ENCODE measurements around the gene PDE11A. TPM values are rescaled to one million over a fixed set of nuclear protein-coding genes. Genes with fewer than 3 reads are reported as not detected.
A peak's percentile ranks its signal among the peaks of the same experiment; 100 is the strongest.

The PDE11A gene
- total RNA-seq, 1 donor from 2014 or later, result 2.4 TPM

DNA sequence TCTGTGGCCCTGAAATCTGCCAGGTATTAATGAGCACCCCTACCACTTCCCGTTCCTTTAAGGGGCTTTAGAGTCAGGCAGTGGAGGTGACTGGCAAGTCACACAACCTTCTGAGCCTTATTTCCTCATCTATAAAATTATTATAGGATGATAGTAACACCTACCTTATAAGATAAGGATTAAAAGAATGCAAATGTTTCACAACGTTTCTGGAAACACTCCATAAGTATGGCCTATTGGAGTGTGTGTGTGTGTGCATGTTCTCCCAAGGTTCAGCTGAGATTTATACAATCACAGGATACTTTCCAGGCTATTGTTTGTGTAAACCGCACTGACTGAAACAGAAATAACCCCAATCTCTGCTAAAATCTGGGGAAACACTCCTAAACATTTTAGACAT lies 176.0 kb downstream of the PDE11A start:
- intact Hi-C loops (cut with DNase I), result no loop called here
- no peak for DNase-seq (ENCODE audit: low spot score)
- ATAC-seq, result no peak

- ATAC-seq, result no peak
- DNase-seq (ENCODE audit: low spot score), result no peak
- intact Hi-C loops (cut with DNase I), result no loop called here
Measured at GRCh38 chr2:177894546-177894945, 178.0 kb downstream of the PDE11A start.

GRCh38 chr2:177893880-177894279 lies 178.7 kb downstream of the PDE11A start:
- no peak for ATAC-seq
- no peak for DNase-seq (ENCODE audit: low spot score)
- intact Hi-C loops (cut with DNase I), result no loop called here

DNA sequence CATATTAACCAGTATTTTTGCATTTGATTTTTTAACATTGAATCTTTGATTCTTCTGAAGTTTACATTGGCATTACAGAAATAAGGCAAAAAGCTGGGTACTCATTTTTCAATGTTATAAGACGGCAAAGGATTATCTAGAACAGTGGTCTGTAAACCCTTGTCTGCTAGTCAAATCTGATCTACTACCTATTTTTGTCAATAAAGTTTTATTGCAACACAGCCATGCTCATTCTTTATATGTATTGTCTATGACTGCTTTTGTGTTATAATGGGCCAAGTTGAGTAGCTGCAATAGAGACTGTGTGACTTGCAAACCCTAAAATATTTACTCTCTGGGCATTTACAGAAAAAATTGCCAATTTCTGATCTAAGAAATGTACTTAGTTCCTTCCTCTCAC lies 181.0 kb downstream of the PDE11A start:
- DNase-seq (ENCODE audit: low spot score) (no peak), ATAC-seq (no peak)
- intact Hi-C loops (cut with DNase I), result no loop called here

DNA sequence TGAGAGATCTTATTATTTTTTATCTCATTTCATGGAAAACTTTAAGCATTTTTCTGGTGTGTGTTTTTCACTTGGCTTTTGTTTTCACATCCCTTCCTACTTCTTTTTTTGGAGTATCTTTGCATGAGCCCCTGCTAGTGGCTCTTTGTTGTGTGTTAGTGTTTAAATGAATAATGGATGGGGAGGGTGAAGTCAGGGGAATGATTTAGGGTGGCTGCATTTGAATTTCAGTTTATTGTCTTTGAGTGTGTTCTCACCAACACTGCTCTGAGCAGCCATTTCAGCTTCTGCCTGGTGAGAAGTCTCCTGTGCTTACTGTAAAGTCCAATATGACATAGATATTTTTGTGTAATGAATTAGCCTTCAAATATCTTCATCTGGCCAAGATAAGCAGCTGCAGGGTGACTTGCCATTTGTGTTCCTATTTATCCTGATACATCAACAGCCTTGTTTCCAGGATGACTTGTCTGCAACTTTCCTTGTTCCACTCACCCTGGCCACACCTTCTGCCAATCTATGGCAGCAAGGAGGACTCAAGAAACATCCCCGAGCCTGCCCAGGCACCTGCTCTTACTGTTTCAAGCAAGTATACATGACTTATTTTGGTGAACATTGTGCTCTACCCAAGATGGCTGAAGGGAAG lies 182.6 kb downstream of the PDE11A start:
- intact Hi-C loops (cut with DNase I), result no loop called here
- no peak for ATAC-seq
- DNase-seq (ENCODE audit: low spot score), result no peak

- ATAC-seq (no peak), DNase-seq (ENCODE audit: low spot score) (no peak)
- intact Hi-C loops (cut with DNase I), result no loop called here
Measured at GRCh38 chr2:177888581-177888980, 184.0 kb downstream of the PDE11A start.

GRCh38 chr2:177887722-177888121 lies 184.9 kb downstream of the PDE11A start:
- ATAC-seq, result no peak
- DNase-seq (ENCODE audit: low spot score), result no peak
- intact Hi-C loops (cut with DNase I), result no loop called here

DNA sequence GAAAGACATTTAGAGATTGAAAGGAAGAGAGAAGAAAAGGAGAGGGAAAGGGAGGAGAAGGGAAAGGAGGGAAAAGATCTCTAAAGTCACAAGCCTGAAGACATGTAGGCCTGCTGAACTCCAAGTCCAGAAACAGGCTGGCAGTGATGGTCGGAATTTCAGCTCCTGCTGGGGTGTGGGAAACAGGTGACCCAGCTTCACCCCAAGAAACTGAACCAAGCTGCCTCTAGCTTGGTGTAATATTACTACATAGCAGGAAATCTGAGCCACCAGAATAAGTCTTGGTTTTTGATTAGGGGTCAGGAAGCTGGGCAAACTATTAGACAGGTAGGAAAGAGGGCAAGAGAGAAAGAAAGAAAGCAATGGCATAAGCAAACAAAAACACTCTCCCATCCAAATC lies 185.8 kb downstream of the PDE11A start:
- DNase-seq (ENCODE audit: low spot score) (no peak), ATAC-seq (no peak)
- intact Hi-C loops (cut with DNase I), result no loop called here

GRCh38 chr2:177885828-177886466 lies 186.6 kb downstream of the PDE11A start:
- DNase-seq (ENCODE audit: low spot score) (no peak), ATAC-seq (peak; percentile 51)
- intact Hi-C loops (cut with DNase I), result no loop called here

DNA sequence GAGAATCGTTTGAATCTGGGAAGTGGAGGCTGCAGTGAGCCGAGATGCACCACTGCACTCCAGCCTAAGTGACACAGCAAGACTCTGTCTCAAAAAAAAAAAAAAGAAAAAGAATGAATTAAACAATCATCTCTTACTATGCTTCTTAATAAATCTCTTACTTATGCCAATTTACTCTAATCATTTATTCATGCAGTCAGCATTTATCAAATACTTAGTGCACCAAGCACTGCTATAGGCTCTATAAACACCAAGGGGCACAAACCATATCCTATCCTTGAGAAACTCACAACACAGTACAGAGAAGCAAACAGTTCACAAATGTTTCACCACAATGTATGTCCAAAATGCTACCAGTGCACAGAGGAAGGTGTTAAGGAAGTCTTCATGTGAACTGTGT lies 189.4 kb downstream of the PDE11A start:
- DNase-seq (ENCODE audit: low spot score) (no peak), ATAC-seq (no peak)
- intact Hi-C loops (cut with DNase I), result no loop called here

GRCh38 chr2:177882501-177882900 lies 190.1 kb downstream of the PDE11A start:
- DNase-seq (ENCODE audit: low spot score) (no peak), ATAC-seq (peak; percentile 90)
- intact Hi-C loops (cut with DNase I), result no loop called here

DNA sequence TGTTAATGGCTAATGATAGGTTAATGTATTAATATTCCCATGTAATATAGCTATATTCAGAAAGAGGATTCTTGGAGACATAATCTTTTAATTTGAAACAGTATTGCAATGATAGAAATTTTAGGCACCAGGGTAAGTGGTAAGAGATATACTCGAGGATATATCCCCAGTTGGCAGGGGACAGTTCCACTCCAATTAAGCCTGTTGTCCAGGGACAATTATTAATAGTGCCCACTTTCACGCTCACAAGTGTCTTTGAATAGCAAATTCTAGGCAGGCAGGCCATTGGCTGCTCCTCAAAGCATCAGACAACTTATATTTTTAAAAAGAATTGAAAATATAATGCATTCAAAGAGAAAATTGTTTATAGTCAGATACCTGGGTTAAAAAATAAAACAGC lies 190.7 kb downstream of the PDE11A start:
- intact Hi-C loops (cut with DNase I), result no loop called here
- no peak for DNase-seq (ENCODE audit: low spot score)
- no peak for ATAC-seq

GRCh38 chr2:177881008-177881747 lies 191.4 kb downstream of the PDE11A start:
- intact Hi-C loops (cut with DNase I), result no loop called here
- no peak for ATAC-seq
- no peak for DNase-seq (ENCODE audit: low spot score)

GRCh38 chr2:177880285-177880684 lies 192.3 kb downstream of the PDE11A start:
- intact Hi-C loops (cut with DNase I), result no loop called here
- DNase-seq (ENCODE audit: low spot score) (no peak), ATAC-seq (no peak)

- ATAC-seq (no peak), DNase-seq (ENCODE audit: low spot score) (no peak)
- intact Hi-C loops (cut with DNase I), result no loop called here
Measured at GRCh38 chr2:177876950-177877349, 195.6 kb downstream of the PDE11A start.

- no peak for ATAC-seq
- DNase-seq (ENCODE audit: low spot score), result no peak
- intact Hi-C loops (cut with DNase I), result no loop called here
Measured at GRCh38 chr2:177874686-177875085, 197.9 kb downstream of the PDE11A start.

GRCh38 chr2:177873915-177874314 lies 198.7 kb downstream of the PDE11A start:
- ATAC-seq (no peak), DNase-seq (ENCODE audit: low spot score) (no peak)
- intact Hi-C loops (cut with DNase I), result no loop called here

DNA sequence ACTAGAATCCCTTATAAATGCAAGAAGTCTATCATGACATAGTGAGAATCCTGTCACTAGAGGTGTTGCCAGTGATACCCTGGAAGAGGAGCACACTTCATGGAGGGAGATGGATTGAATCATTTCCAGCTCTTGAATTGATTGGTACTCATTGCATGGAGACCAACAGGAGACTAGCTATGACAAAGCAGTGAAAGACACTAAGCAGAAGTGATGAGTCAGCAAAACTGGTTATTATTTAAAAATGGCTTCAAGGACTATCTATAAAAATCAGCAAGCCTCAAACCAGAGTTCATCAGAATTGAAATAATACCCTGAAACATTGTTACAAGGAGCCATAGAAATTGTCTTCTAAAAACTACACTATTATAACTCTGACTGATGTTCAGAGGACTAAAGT lies 200.3 kb downstream of the PDE11A start:
- intact Hi-C loops (cut with DNase I), result no loop called here
- no peak for ATAC-seq
- no peak for DNase-seq (ENCODE audit: low spot score)

- DNase-seq (ENCODE audit: low spot score) (no peak), ATAC-seq (peak; percentile 58)
- intact Hi-C loops (cut with DNase I), result no loop called here
Measured at GRCh38 chr2:177869912-177870311, 202.7 kb downstream of the PDE11A start.

- no peak for ATAC-seq
- DNase-seq (ENCODE audit: low spot score), result no peak
- intact Hi-C loops (cut with DNase I), result no loop called here
Measured at GRCh38 chr2:177869209-177869608, 203.4 kb downstream of the PDE11A start.

All from sciatic nerve (tissue), 2 donors.